ENCODE measurements around the gene PCDH9. TPM values are rescaled to one million over a fixed set of nuclear protein-coding genes. Genes with fewer than 3 reads are reported as not detected.

The PCDH9 gene
- total and polyA plus RNA-seq, 10 of the 15 experiments (the other 5 are each of a cell fraction or from before 2014, with no cell fraction given), result 0.02 to 2.3 (median 0.05) TPM; not detected in 1

GRCh38 chr13:67228916-67229315, 1.2 kb downstream of the PCDH9 start:
- Histone ChIP-seq H3K9ac (ENCODE audit: control insufficient read depth, insufficient read depth, low read length) (no peak overlapping the region), H3K36me3 (ENCODE audit: control insufficient read depth in 2 of 2, insufficient read depth in 2 of 2, low read length in 1 of 2) (no peaks in the 10 kb centered on the region), H3K27me3 (replicated peaks in 1 of 2; ENCODE audit: control insufficient read depth in 2 of 2, insufficient read depth in 2 of 2, low read length in 1 of 2) (peaks cover 1 to 7% of the 10 kb centered on the region in 2 experiments; a peak in 3 of 4 replicates), H3K4me3 (no peak overlapping the region), H3K79me2 (ENCODE audit: control insufficient read depth, insufficient read depth, low read length) (no peaks in the 10 kb centered on the region), H3K27ac (ENCODE audit: control insufficient read depth, insufficient read depth) (no peak overlapping the region), H3K4me1 (ENCODE audit: control insufficient read depth, insufficient read depth, low read length) (no peaks in the 10 kb centered on the region; the same call in 1 of the 2 replicates), H3K4me2 (ENCODE audit: control insufficient read depth, insufficient read depth) (no peak overlapping the region), H4K20me1 (ENCODE audit: control insufficient read depth, insufficient read depth) (no peaks in the 10 kb centered on the region), H2AFZ (ENCODE audit: control insufficient read depth, low read depth, low read length) (no peak overlapping the region), H3K9me3 (replicated peaks; ENCODE audit: control insufficient read depth, insufficient read depth, low read length) (no peaks in the 10 kb centered on the region; the same call in 2 of the 3 replicates)
- no peak for FAIRE-seq
- CTCF ChIA-PET, result interaction anchor here (2.5 kb wide), 1 partner anchor 10 kb away, joined by 8 read pairs; no protein-coding TSS in a partner anchor
- intact Hi-C loops (cut with micrococcal nuclease; ENCODE audit: unreplicated experiment) (no loop called here), in situ Hi-C loops (cut with MboI) (no loop called here)
- POLR2A ChIA-PET, result no interaction called here
- ATAC-seq, result no peak
- no TSS peak for BruUV-seq (replicated peaks)
- RAD21 ChIA-PET (ENCODE audit: unreplicated experiment), result no interaction called here
- DNase-seq (ENCODE audit: low read depth, low spot score), result no peak
- SMC1A ChIA-PET (ENCODE audit: uncharacterized antibody, unreplicated experiment), result no interaction called here
- WGBS (ENCODE audit: insufficient coverage, insufficient replicate concordance, low lambda C conversion rate, missing lambda C conversion rate), result 19% methylated on average over 6 of the region's 6 CpGs
- TF ChIP-seq GABPA (IDR thresholded peaks at IDR 0.05; ENCODE audit: low read depth), result no peak
- no peak for TF ChIP-seq TARDBP (IDR thresholded peaks at IDR 0.05; ENCODE audit: borderline replicate concordance)
- TF ChIP-seq CEBPZ (IDR thresholded peaks at IDR 0.05; ENCODE audit: low read depth, low read length), result no peak
- no peak for TF ChIP-seq ZBTB33 (IDR thresholded peaks at IDR 0.05)
- no peak for TF ChIP-seq EED (IDR thresholded peaks at IDR 0.05; ENCODE audit: low read depth)
- no peak for TF ChIP-seq HSF1 (IDR thresholded peaks at IDR 0.05; ENCODE audit: low read depth, low read length)
- TF ChIP-seq ZNF622 (IDR thresholded peaks at IDR 0.05), result no peak
- TF ChIP-seq SP1 (IDR thresholded peaks at IDR 0.05; ENCODE audit: low read depth, low read length), result no peak
- TF ChIP-seq BACH1 (IDR thresholded peaks at IDR 0.05; ENCODE audit: borderline replicate concordance), result no peak
- no peak for TF ChIP-seq ZBTB40 (IDR thresholded peaks at IDR 0.05; ENCODE audit: borderline replicate concordance)
- TF ChIP-seq SUZ12 (IDR thresholded peaks at IDR 0.05; ENCODE audit: unreplicated experiment), result no peak
- no peak for TF ChIP-seq PAX5 (IDR thresholded peaks at IDR 0.05; ENCODE audit: borderline replicate concordance, low read depth, low read length)
